GM21526 (cell line): ENCODE measurements around the gene FOXJ2.
A peak's percentile ranks its signal among the peaks of the same experiment; 100 is the strongest.
"Not testable (repeated sequence)": the region's sequence is repeated elsewhere in the genome, so short reads cannot be mapped to it uniquely, and the experiment has no call there.

Experiments
- ATAC-seq: cut with Tn5 transposase; IDR thresholded peaks from one replicate; pipeline ENCODE4 v1.9.1; 2021; ENCODE audit warnings: moderate library complexity; ENCODE audit not compliant: unreplicated experiment, low FRiP score

Gene FOXJ2

DNA sequence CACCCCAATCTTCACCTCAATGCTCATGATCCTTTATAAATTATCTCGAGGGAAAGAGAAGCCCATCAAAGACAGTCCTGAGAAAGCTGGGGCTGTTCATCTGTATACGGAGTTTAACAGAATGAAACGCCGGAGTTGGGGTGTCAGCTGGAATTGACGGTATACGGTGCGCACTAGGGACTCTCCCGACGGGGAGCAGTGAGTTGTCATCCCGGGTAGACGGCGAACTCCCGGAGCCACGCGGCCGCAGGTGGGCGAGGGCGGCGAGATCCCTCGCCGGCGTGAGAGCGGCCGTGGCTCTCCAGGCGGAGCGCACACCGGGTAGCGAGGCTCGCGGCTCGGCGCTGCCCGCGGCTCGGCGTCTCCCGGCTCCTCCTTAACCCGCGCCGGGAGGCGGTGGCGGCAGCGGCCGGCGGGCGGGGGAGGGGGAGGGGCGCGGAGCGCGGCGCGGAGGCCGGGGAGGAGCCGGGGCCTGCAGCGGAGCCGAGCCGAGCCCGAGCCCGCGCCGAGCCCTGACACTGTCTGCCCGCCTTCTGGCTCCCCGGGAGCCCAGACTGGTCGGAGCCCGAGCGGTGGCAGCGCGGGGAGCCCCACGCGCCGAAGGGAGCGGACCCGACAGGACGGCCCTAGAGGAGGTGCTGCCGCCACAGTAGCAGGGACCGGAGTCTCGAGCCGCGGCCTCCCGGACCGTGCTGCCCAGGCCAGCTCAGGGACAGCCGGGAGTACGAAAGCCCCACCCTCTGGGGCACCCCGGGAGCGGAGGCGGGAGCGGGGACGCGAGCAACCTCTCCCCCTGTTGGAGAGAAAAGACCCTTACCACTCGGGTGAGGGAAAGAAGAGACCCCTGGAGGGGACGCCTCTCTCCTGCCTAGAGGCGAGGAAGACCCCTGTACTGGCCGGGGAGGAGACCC is at the start of gene FOXJ2:
Gene FOXJ2 (plus strand): TSS at position 475 of the 911 bp plus-strand sequence. CDS start 7,117 bp downstream, outside the sequence.
- ATAC-seq, result peak; percentile 59

DNA sequence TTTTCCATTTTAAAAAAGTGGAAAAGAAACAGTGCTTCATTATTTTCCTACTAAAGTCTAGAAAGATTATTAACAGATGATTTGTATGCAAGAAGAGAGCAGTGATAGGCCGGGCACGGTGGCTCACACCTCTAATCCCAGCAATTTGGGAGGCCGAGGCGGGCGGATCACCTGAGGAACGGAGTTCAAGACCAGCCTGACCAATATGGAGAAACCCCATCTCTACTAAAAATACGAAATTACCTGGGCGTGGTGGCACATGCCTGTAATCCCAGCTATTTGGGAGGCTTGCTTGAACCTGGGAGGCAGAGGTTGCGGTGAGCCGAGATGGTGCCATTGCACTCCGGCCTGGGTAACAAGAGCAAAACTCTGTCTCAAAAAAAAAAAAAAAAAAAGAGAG is 49.5 kb upstream of the FOXJ2 start:
- ATAC-seq, result not testable (repeated sequence)

DNA sequence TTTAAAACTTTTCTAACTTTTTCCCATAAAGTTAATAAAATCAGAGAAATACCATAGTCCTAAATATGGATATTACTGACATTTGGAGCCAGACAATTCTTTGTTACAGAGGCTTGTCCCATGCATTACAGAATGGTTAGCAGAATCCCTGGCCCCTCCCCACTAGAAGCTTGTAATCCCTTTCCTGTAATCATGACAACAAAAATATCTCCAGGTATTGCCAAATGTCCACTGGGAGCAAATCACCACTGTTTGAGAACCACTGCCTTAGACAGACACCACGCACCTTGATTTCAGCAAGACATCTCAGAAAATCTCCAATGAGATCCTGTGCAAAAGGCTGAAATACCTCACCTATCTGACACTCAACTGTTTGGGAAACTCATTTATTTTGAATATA is 49.1 kb upstream of the FOXJ2 start:
- not testable (repeated sequence) for ATAC-seq

DNA sequence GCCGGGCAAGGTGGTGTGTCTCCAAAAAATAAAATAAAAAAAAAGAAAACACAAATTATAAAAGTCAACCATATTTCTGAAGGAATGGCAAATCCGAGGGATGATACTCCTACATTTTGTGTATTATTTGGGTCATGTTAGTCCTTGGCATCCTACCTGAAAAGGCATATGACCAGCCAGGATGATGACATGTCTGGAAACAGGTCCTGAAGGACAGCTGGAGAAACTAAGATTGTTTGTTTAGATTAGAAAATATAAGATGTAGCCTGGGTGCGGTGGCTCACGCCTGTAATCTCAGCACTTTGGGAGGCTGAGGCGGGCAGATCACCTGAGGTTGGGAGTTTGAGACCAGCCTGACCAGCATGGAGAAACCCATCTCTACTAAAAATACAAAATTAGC is 47.6 kb upstream of the FOXJ2 start:
- ATAC-seq, result no peak

DNA sequence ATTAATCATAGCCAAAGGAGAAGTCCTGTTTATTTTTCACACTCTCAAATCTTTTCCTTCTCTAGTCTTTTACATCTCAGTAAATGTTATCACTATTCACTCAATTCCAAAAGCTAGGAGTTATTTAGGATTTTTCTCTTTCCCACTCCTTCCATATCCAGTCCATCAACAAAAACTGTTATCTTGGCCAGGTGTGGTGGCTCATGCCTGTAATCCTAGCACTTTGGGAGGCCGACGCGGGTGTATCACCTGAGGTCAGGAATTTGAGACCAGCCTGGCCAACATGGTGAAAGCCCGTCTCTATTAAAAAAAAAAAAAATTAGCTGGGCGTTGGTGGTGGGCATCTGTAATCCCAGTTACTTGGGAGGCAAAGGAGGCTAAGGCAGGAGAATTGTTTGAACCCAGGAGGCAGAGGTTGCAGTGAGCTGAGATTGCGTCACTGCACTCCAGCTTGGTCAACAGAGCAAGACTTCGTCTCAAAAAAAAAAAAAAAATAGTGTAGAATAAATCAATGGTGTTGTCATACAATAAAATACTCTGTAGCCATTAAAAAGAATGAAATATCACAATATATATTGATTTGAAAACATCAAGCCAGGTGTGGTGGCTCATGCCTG is 46.6 kb upstream of the FOXJ2 start:
- no peak for ATAC-seq

DNA sequence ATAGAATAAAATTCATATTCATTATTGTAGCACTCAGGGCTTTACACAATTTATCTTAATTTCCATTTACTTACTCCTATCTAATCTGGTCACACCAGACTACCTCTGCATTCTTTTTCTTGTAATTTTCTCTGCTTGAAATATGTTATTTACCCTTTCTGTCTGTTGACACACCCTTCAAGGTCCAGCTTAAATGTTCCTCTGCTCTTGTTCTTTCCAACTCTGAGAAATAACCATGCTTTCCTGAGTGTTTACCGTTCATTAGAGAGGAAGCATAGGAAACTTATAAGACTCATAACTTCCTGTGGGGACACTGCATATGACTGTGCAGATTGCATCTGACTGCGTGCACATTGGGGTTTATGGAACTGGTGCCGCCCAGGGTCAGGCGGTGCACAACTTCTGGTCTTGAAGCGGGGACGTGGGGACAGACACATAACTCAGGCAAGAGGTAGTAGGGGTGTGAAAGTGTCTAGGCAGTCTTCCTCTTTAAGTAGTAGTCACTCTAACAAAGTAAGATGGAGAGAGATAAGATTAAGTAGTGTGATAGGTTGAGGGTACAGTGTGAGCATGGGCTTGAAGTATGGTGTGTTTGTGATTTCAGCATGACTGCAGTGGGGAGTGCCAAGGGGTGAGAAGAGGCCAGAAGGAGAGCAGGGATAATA is 42.6 kb upstream of the FOXJ2 start:
- ATAC-seq, result no peak

DNA sequence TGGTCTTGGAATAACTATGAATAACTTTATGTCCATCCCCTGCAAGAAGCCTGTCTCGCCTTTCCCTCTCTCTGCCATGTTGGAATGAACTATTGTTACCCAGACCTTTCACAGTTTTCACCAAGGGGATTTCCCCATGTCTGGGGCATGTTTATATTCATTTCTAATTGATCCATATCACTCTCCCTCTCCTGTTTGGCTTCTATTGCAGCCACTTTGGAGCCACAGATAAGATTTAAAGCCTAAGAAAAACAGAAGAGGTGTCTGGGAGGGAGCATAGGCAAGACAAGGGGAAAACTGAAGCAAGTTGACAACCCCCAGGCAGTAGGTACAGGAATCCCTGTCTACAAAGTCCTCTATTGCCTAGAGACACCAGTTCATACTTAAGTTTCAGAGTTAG is 41.0 kb upstream of the FOXJ2 start:
- no peak for ATAC-seq

DNA sequence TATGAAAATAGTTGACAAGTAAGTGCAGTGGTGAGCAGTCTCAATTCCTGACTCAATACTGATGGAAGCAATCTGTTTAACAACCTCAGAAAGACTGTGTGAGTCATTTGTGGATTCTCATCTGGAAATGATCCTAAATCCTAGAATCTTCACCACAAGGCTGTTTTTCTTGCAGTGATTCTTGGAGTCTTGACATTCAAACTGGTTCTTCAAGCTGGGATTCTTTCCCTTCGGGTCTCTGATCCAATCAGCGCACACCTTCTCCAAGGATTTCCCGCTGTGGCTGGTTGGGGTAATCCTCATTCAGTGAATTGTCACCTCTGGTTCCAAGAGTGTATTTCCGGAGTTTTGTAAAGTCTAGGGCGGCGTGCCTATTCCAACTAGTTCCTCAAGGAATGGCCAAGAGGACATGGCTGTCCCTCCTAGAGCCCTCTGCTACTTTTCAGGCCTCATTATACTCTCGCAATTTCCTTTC is 37.7 kb upstream of the FOXJ2 start:
- no peak for ATAC-seq

DNA sequence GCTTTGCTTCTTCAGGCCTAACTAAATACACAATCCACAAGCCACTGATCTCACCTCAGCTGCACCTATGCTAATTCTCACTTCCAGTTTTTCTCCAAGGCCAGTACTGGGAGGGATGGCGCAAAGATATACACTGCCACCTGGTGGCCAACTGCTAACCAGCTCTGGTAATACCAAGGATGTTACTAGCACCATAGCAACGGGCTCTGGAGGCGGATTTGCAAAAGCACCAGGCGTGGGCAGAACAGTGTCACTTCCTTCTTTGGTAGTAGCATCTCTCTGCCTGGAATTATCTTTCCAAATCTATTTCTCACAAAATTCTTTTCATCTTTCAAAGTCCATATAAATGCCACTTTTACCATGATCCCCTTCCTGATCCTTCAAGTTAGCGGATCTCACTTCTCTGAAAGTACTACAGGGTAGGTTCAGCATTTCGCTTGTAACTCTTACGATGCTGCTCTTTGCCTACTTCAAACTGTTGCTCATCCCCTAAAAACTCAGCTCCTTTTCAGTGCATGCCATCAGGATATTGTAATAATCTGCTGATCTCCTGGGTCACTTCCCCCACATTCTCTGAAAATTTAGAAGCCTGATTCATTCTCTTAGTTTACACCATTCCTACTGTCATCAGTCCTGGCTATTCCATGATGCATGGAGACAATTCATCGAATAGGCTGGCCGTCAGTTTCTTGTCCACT is 37.1 kb upstream of the FOXJ2 start:
- peak; percentile 99 for ATAC-seq

DNA sequence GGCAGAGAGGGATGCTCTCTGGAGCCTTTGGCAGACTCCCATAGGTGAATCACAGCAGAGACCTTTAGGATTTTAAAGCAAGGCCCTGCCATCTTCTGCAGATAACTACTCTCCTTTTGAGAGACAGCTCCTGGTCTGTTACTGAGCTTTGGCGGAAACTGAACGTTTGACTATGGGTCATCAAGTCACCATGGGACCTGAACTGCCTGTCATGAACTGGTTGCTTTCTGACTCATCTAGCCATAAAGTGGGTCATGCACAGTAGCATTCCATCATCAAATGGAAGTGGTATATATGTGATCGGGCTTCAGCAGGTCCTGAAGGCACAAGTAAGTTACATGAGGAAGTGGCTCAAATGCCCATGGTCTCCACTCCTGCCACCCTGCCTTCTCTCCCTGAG is 31.7 kb upstream of the FOXJ2 start:
- ATAC-seq, result not testable (repeated sequence)

DNA sequence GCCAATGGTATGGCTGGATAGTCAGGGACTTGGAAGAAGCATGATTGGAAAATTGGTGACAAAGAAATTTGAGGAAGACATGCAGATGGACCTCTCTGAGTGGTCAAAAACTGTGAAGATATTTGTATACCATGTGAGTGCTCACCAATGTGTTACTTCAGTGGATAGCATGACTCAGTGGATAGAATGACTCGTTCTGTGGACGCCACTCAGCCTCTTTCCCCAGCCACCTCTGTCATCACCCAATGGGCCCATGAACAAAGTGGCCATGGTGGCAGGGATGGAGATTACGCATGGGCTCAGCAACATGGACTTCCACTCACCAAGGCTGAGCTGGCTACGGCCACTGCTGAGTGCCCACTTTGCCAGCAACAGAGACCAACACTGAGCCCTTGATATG is 31.0 kb upstream of the FOXJ2 start:
- not testable (repeated sequence) for ATAC-seq

DNA sequence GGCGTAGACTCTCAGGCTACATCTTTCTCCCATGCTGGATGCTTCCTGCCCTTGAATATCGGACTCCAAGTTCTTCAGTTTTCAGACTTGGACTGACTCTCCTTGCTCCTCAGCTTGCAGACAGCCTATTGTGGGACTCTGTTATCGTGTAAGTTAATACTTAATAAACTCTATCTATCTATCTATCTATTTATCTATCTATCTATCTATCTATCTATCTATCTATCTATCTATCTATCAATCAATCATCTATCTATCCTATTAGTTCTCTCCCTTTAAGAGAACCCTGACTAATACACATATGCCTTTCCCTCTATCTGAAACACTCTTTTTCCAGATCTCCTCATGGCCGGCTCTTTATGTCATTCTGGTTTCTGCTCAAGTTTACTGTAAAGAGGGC is 27.6 kb upstream of the FOXJ2 start:
- ATAC-seq, result not testable (repeated sequence)

DNA sequence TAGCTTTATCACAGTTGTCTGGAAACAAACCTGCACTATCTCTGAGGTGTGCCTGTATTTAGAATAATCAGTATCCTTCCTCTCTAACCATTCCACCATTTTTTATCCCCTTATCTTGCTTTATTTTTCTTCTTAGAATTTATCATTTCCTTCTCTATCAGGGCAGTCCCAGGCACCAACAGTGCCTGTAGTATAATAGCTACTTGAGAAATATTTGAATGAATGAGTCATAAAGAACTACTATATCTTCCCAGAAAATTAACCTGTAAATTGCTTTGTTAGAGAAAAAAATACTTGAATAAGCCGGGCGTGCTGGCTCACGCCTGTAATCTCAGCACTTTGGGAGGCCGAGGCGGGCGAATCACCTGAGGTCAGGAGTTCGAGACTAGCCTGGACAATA is 21.2 kb upstream of the FOXJ2 start:
- ATAC-seq, result no peak

DNA sequence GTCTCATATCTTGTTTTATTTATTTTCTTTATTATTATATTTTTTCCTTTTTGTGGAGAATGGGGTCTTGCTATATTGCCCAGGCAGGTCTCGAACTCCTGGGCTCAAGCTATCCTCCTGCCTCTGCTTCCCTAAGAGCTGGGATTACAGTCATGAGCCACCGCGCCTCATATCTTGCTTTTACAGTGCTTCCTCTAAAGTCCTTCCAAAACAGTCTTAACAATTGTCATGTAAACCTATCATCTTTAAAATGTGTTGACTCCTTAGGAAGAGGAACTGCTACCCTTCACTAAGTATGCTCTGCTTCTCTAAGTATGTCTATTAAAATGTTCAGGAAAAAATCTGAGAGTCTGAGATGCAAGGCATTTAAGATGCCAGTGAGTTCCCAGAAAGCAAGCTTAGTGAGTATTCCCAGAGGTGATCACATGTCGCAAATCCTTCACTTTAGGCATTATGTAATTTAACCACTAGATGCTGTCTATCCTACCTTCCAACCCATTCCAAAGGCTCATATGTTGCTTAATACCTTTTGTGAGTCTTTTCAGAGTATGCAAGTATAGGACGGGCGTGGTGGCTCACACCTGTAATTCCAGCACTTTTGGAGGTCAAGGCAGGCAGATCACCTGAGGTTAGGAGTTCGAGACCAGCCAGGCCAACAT is 19.7 kb upstream of the FOXJ2 start:
- ATAC-seq, result no peak

DNA sequence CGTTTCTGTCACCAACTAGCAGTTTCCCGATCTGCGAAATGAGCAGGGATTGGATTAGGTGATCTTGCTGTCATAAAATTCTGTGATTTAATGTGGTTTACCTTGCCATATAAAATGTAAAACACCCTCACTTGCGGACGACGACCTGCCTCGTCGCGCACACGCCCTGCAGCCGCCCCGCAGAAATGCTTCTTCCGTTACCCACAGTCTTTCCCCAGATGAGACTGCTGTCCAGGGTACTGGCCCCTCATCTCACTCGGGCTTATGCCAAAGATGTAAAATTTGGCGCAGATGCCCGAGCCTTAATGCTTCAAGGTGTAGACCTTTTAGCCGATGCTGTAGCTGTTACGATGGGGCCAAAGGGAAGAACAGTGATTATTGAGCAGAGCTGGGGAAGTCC is 17.7 kb upstream of the FOXJ2 start:
- ATAC-seq, result no peak

DNA sequence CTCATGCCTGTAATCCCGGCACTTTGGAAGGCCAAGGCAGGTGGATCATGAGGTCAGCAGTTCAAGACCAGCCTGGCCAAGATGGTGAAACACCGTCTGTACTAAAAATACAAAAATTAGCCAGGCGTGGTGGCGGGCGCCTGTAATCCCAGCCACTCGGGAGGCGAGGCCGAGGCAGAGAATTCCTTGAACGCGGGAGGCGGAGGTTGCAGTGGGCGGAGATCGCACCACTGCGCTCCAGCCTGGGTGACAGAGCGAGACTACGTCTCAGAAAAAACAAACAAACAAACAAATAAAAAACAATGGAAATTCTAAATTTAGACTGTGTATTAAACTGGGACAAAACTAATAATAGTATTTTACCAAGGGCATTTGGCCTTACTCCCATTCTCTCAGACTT is 14.3 kb upstream of the FOXJ2 start:
- ATAC-seq, result not testable (repeated sequence)

DNA sequence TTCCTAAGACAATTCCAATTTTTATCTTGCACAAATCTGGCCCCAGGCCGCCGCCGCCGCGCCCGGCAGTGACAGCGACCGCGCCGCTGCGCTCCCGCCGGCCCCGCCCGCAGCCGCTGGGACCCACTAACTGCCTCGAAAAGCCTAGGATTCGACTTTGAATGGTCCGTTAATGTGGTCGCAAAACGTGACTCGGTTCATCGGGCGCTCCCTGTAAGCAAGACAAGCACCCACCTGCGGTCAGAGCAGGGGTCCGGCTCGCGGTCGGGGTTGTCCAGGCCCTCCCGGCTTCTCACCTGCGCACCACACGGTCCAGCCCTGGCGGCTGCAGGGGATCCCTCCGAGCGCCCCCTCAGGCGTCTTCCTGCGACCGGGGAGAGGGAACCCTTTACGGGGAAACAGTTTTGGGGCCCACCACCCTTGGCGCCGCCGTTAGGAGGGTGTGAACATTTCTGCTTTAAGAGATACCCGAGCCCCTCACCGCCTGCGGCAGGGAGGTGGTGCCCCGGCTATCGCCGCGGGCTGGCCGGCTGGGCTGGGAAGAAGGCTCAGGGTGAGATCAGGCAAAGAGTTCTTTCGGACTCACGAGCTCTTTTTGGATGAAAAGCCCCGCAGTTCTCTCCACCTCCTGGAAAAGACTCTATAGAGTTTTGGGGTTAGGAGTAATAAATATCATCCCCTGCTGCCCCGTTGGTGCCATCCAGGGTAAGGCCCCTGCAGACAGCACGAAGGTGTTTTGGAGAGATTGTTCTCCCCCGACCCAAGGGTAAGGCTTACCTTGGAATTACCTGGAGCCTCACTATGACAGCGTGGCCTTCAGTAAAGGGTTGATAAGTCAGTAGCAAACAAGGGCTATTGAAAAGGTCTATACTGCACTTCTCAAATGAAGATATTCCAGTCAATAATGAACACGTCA is 13.6 kb upstream of the FOXJ2 start:
- ATAC-seq, result no peak

DNA sequence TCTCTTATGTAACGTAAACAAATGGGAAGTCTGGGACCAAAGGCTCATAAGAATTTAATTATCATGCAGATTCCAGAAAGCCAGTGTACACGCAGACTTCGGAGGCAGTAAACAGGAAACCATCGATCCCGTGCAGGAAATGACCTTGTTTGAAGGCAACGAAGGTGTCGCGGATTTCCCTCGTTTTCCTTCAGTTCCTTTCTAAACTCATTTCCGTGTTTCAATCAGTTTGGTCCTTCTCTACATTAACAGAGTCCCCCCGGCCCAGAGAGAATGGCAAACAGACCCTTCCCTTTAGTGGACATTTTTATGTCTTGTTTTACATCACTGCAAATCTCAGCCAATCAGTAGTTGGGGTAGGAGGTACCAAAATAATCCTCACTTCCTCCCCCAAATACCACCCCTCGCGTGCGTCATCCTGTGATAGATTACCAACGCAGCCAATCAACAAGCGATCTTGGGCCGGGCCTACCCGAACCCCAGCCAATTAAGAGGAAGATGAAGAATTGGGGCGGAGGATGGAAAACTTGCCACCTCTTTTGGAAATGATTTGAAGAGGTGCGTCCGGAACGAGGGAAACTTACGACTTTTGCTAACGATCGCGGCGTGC is 6.1 kb upstream of the FOXJ2 start:
- ATAC-seq, result peak; percentile 98

DNA sequence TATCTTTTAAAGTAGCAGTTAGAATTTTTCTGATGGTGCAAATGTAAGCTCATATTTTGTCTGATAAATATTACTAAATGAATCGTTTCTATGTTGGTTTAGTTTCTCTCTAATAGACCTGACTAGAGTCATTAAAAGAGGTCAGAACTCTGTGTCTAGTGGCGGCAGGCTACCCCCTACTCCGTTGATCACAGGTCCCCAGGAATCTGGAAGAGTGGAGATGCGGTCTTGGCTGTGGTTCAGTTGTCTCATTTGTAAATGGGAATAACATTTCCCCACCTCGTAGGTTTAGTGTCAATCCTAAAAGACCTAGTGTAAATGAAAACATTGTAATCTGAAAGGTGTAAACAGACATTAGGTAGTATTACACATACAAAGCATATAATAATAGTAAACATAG is 4.7 kb upstream of the FOXJ2 start:
- no peak for ATAC-seq
